ENCODE measurements around the gene AP4E1. TPM values are rescaled to one million over a fixed set of nuclear protein-coding genes. Genes with fewer than 3 reads are reported as not detected.

AP4E1 gene
- total RNA-seq, 1 experiment from 2014 or later, result 9.5 TPM

DNA sequence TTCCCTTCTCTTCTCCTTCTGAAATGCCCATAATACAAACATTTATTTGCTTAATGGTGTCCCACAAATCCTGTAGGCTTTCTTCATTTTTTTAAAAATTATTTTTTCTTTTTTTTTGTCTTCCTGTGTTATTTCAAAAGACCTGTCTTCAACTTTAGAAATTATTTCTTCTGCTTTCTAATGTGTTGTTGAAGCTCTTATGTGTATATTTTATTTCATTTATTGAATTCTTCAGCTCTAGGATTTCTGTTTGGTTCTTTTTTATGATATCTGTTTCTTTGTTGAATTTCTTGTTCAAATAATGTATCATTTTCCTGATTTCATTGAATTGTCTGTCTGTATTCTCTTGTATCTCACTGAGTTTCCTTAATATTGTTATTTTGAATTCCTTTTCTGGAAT is 63.1 kb downstream of the AP4E1 start:
- TF ChIP-seq ZNF423 (CRISPR knock-in tag; IDR thresholded peaks at IDR 0.05), result no peak
- no peak for TF ChIP-seq NFATC4 (CRISPR knock-in tag; IDR thresholded peaks at IDR 0.05)
- TF ChIP-seq CREB1 (CRISPR knock-in tag; IDR thresholded peaks at IDR 0.05), result no peak
- TF ChIP-seq, protein P1, sequence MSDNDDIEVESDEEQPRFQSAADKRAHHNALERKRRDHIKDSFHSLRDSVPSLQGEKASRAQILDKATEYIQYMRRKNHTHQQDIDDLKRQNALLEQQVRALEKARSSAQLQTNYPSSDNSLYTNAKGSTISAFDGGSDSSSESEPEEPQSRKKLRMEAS (CRISPR knock-in tag; IDR thresholded peaks at IDR 0.05), result no peak
- TF ChIP-seq, protein P2, sequence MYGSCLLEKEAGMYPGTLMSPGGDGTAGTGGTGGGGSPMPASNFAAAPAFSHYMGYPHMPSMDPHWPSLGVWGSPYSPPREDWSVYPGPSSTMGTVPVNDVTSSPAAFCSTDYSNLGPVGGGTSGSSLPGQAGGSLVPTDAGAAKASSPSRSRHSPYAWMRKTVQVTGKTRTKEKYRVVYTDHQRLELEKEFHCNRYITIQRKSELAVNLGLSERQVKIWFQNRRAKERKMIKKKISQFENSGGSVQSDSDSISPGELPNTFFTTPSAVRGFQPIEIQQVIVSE (CRISPR knock-in tag; IDR thresholded peaks at IDR 0.05; ENCODE audit: borderline replicate concordance), result no peak
- no peak for TF ChIP-seq NFYB (CRISPR knock-in tag; conservative IDR thresholded peaks at IDR 0.05; ENCODE audit: low read depth)
- DNase-seq (ENCODE audit: low spot score) (no peak), ATAC-seq (no peak)
- peaks cover 17% of the 10 kb centered on the region for H3K9me3 Mint-ChIP-seq
- H3K4me3 Mint-ChIP-seq, result no peak overlapping the region
- H3K27me3 Mint-ChIP-seq (ENCODE audit: low read depth), result no peaks in the 10 kb centered on the region
- H3K4me1 Mint-ChIP-seq, result no peaks in the 10 kb centered on the region
- ChIA-PET CTCF (no interaction called here), POLR2A (no interaction called here)
- H3K27ac Mint-ChIP-seq, result no peak overlapping the region
- H3K36me3 Mint-ChIP-seq, result peaks cover 33% of the 10 kb centered on the region

DNA sequence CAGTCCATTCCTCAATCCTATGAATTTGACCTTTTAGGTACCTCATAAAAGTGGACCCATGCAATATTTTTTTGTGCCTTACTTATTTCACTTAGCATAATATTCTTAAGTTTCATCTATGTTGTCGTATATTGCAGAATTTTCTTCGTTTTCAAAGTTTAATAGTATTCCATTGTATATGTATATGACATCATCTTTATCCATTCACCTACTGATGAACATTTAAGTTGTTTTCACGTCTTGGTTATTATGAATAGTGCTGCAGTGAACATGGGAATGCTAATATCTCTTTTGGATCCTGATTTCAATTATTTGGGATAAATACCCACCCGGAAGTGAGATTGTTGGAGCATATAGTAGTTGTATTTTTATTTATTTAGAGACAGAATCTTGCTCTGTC is 65.1 kb downstream of the AP4E1 start:
- H3K4me3 Mint-ChIP-seq, result no peak overlapping the region
- no peak overlapping the region for H3K27ac Mint-ChIP-seq
- ChIA-PET CTCF (no interaction called here), POLR2A (no interaction called here)
- H3K4me1 Mint-ChIP-seq, result no peaks in the 10 kb centered on the region
- H3K9me3 Mint-ChIP-seq, result peaks cover 17% of the 10 kb centered on the region
- peaks cover 33% of the 10 kb centered on the region for H3K36me3 Mint-ChIP-seq
- no peak for ATAC-seq
- no peak for TF ChIP-seq ZBTB21 (CRISPR knock-in tag; IDR thresholded peaks at IDR 0.05; ENCODE audit: borderline replicate concordance)
- no peak for TF ChIP-seq ESRRA (CRISPR knock-in tag; IDR thresholded peaks at IDR 0.05; ENCODE audit: borderline replicate concordance)
- TF ChIP-seq ZNF219 (CRISPR knock-in tag; IDR thresholded peaks at IDR 0.05; ENCODE audit: borderline replicate concordance), result no peak
- TF ChIP-seq, protein P1 (CRISPR knock-in tag; IDR thresholded peaks at IDR 0.05), result no peak
- TF ChIP-seq ZNF263 (CRISPR knock-in tag; IDR thresholded peaks at IDR 0.05; ENCODE audit: low read depth), result no peak
- TF ChIP-seq, protein P3, sequence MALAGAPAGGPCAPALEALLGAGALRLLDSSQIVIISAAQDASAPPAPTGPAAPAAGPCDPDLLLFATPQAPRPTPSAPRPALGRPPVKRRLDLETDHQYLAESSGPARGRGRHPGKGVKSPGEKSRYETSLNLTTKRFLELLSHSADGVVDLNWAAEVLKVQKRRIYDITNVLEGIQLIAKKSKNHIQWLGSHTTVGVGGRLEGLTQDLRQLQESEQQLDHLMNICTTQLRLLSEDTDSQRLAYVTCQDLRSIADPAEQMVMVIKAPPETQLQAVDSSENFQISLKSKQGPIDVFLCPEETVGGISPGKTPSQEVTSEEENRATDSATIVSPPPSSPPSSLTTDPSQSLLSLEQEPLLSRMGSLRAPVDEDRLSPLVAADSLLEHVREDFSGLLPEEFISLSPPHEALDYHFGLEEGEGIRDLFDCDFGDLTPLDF (CRISPR knock-in tag; IDR thresholded peaks at IDR 0.05), result no peak
- no peak for TF ChIP-seq GRHL2 (CRISPR knock-in tag; IDR thresholded peaks at IDR 0.05; ENCODE audit: insufficient replicate concordance, severe bottlenecking)
- TF ChIP-seq TCF7 (CRISPR knock-in tag; IDR thresholded peaks at IDR 0.05; ENCODE audit: low read depth), result no peak
- TF ChIP-seq NR3C1 (CRISPR knock-in tag; conservative IDR thresholded peaks at IDR 0.05; ENCODE audit: low read depth), result no peak
- no peak for TF ChIP-seq TEAD1 (CRISPR knock-in tag; IDR thresholded peaks at IDR 0.05)
- TF ChIP-seq TEAD4 (CRISPR knock-in tag; IDR thresholded peaks at IDR 0.05), result no peak
- DNase-seq (ENCODE audit: low spot score), result no peak
- H3K27me3 Mint-ChIP-seq (ENCODE audit: low read depth), result no peaks in the 10 kb centered on the region

DNA sequence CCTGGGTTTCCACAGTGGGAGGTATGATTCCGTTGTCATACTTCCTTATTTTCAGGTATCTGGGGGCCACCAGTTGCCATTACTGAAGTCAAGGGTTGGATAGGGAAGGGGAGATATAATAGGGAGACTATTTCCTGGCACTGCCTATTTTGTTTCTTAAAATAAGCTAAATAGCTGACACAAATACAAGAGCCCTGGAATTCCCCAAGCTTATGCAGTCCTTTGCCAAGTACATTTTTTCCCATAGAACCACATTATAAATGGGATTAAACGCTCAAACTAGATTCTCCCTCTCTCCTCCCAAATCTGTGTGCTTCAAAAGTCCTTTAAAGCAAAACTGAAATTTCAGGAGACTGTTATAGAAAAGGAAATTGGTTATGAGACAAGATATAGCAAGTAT is 68.7 kb downstream of the AP4E1 start:
- H3K4me3 Mint-ChIP-seq, result no peak overlapping the region
- ChIA-PET POLR2A (no interaction called here), CTCF (no interaction called here)
- H3K27me3 Mint-ChIP-seq (ENCODE audit: low read depth), result no peaks in the 10 kb centered on the region
- H3K27ac Mint-ChIP-seq, result no peak overlapping the region
- DNase-seq (ENCODE audit: low spot score), result no peak
- H3K9me3 Mint-ChIP-seq, result no peaks in the 10 kb centered on the region
- H3K36me3 Mint-ChIP-seq, result peaks cover 4% of the 10 kb centered on the region
- no peak for ATAC-seq
- H3K4me1 Mint-ChIP-seq, result no peaks in the 10 kb centered on the region
- TF ChIP-seq PRRX2 (CRISPR knock-in tag; IDR thresholded peaks at IDR 0.05) (no peak), ZNF317 (CRISPR knock-in tag; IDR thresholded peaks at IDR 0.05; ENCODE audit: borderline replicate concordance, low read depth) (no peak), ETV6 (CRISPR knock-in tag; IDR thresholded peaks at IDR 0.05) (no peak), MYBL2 (CRISPR knock-in tag; IDR thresholded peaks at IDR 0.05) (no peak), FOXP1 (CRISPR knock-in tag; IDR thresholded peaks at IDR 0.05; ENCODE audit: borderline replicate concordance) (no peak), FOXK1 (CRISPR knock-in tag; IDR thresholded peaks at IDR 0.05) (no peak), GRHL2 (CRISPR knock-in tag; IDR thresholded peaks at IDR 0.05; ENCODE audit: insufficient replicate concordance, severe bottlenecking) (no peak), ZNF219 (CRISPR knock-in tag; IDR thresholded peaks at IDR 0.05; ENCODE audit: borderline replicate concordance) (no peak), NR1H2 (CRISPR knock-in tag; IDR thresholded peaks at IDR 0.05) (no peak)
- TF ChIP-seq, protein P1 (CRISPR knock-in tag; IDR thresholded peaks at IDR 0.05), result no peak
- TF ChIP-seq, protein P4, sequence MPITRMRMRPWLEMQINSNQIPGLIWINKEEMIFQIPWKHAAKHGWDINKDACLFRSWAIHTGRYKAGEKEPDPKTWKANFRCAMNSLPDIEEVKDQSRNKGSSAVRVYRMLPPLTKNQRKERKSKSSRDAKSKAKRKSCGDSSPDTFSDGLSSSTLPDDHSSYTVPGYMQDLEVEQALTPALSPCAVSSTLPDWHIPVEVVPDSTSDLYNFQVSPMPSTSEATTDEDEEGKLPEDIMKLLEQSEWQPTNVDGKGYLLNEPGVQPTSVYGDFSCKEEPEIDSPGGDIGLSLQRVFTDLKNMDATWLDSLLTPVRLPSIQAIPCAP (CRISPR knock-in tag; IDR thresholded peaks at IDR 0.05), result no peak
- TF ChIP-seq, protein P5, sequence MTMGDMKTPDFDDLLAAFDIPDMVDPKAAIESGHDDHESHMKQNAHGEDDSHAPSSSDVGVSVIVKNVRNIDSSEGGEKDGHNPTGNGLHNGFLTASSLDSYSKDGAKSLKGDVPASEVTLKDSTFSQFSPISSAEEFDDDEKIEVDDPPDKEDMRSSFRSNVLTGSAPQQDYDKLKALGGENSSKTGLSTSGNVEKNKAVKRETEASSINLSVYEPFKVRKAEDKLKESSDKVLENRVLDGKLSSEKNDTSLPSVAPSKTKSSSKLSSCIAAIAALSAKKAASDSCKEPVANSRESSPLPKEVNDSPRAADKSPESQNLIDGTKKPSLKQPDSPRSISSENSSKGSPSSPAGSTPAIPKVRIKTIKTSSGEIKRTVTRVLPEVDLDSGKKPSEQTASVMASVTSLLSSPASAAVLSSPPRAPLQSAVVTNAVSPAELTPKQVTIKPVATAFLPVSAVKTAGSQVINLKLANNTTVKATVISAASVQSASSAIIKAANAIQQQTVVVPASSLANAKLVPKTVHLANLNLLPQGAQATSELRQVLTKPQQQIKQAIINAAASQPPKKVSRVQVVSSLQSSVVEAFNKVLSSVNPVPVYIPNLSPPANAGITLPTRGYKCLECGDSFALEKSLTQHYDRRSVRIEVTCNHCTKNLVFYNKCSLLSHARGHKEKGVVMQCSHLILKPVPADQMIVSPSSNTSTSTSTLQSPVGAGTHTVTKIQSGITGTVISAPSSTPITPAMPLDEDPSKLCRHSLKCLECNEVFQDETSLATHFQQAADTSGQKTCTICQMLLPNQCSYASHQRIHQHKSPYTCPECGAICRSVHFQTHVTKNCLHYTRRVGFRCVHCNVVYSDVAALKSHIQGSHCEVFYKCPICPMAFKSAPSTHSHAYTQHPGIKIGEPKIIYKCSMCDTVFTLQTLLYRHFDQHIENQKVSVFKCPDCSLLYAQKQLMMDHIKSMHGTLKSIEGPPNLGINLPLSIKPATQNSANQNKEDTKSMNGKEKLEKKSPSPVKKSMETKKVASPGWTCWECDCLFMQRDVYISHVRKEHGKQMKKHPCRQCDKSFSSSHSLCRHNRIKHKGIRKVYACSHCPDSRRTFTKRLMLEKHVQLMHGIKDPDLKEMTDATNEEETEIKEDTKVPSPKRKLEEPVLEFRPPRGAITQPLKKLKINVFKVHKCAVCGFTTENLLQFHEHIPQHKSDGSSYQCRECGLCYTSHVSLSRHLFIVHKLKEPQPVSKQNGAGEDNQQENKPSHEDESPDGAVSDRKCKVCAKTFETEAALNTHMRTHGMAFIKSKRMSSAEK (CRISPR knock-in tag; IDR thresholded peaks at IDR 0.05; ENCODE audit: borderline replicate concordance), result no peak
